Measurements from ENCODE around the gene ST6GALNAC5.

DNA sequence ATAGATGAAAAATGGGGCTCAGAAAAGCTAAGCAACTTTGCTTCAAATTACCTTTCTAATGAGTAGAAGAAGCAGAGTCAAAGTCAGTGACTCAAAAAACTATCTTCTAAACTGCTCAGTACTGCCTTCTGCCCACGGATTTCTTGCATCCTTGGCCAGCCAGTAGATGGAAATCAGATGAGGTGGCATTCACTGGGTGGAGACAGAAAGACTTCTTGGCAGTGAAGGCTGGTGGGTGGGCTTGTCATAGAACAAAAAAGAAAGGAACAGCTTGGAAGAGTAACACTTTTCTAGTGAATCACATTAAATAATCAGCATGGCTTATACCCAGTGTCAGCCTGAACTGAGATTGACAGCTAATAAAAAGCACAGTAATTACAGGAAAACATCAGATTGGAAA, 170.7 kb downstream of the ST6GALNAC5 start:
- TF ChIP-seq, protein P1, sequence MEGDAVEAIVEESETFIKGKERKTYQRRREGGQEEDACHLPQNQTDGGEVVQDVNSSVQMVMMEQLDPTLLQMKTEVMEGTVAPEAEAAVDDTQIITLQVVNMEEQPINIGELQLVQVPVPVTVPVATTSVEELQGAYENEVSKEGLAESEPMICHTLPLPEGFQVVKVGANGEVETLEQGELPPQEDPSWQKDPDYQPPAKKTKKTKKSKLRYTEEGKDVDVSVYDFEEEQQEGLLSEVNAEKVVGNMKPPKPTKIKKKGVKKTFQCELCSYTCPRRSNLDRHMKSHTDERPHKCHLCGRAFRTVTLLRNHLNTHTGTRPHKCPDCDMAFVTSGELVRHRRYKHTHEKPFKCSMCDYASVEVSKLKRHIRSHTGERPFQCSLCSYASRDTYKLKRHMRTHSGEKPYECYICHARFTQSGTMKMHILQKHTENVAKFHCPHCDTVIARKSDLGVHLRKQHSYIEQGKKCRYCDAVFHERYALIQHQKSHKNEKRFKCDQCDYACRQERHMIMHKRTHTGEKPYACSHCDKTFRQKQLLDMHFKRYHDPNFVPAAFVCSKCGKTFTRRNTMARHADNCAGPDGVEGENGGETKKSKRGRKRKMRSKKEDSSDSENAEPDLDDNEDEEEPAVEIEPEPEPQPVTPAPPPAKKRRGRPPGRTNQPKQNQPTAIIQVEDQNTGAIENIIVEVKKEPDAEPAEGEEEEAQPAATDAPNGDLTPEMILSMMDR (IDR thresholded peaks at IDR 0.05; ENCODE audit: insufficient read depth, low read length, poor library complexity, severe bottlenecking) = no peak
- no peak for TF ChIP-seq EZH2phosphoT487 (conservative IDR thresholded peaks at IDR 0.05; ENCODE audit: low read length)

Measured in SU-DHL-6 (cell line).